HuH-7 (cell line): ENCODE results near the gene NKX2-4.

Experiments used
- DNase-seq: peaks from one replicate; pipeline ENCODE4 v3.0.0; 2011; ENCODE audit warnings: low spot score

The NKX2-4 gene

GRCh38 chr20:21360705-21361104 lies 36.6 kb downstream of the NKX2-4 start:
- no peak for DNase-seq

- DNase-seq: no peak
Observed at GRCh38 chr20:21358737-21359136, 38.6 kb downstream of the NKX2-4 start.

GRCh38 chr20:21357844-21358243 lies 39.5 kb downstream of the NKX2-4 start:
- DNase-seq: peak; percentile 48

GRCh38 chr20:21356386-21356785 lies 40.9 kb downstream of the NKX2-4 start:
- no peak for DNase-seq

GRCh38 chr20:21355981-21356380 lies 41.3 kb downstream of the NKX2-4 start:
- no peak for DNase-seq

GRCh38 chr20:21353236-21353635 lies 44.1 kb downstream of the NKX2-4 start:
- DNase-seq: no peak

GRCh38 chr20:21352703-21353102 lies 44.6 kb downstream of the NKX2-4 start:
- DNase-seq: no peak
